ENCODE results near the gene PTPRA.
"Not testable (repeated sequence)": the region's sequence is repeated elsewhere in the genome, so short reads cannot be mapped to it uniquely, and the experiment has no call there.

The PTPRA gene

DNA sequence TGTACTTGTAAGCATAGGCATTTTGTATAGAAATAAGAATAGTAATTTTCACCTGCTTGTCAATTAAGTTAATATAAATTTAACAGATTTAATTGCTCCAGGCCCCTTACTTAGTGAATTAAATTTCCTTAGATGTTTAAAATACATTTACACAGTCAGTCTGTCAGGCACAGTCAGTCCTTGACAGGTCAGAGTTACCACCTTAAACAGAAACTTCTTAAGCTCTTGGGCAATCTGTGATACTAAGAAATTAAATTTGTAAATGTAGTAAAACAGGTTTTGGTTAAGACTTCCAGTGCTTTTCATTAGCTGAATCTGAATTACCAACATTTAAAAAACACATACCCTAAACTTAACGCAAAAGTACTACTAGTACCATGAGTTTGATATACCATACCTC is 15.9 kb downstream of the PTPRA start:
- H3K4me3 ChIP-seq (ENCODE audit: low read depth, low read length): no peak overlapping the region
- H3K9me3 ChIP-seq (ENCODE audit: control insufficient read depth, insufficient read depth, low read length): no peaks in the 10 kb centered on the region
- no peak overlapping the region for H3K27ac ChIP-seq (ENCODE audit: low read depth, low read length)
- H3K9ac ChIP-seq (ENCODE audit: low read depth, low read length): no peak overlapping the region
- H3K4me1 ChIP-seq (ENCODE audit: control insufficient read depth, insufficient read depth, low read length): no peaks in the 10 kb centered on the region
- H3K27me3 ChIP-seq (ENCODE audit: control insufficient read depth, insufficient read depth, low read length): no peaks in the 10 kb centered on the region
- H3K36me3 ChIP-seq (ENCODE audit: control insufficient read depth, insufficient read depth, low read length): no peaks in the 10 kb centered on the region

DNA sequence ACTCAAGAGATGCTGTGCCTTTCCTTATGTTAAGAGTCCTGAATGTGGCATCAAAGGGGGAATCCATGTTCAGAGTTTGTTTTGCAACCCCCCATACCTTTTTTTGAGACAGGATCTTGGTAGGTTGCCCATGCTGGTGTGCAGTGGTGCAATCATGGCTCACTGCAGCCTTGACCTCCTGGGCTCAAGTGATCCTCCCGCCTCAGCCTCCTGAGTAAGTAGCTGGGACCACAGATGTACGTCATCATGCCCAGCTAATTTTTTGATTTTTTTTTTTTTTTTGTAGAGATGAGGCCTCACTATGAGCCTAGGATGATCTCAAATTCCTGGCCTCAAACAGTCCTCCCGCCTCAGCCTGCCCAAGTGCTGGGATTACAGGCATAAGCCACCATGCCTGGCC is 16.5 kb downstream of the PTPRA start:
- Histone ChIP-seq H3K9ac (ENCODE audit: low read depth, low read length) (no peak overlapping the region), H3K27me3 (ENCODE audit: control insufficient read depth, insufficient read depth, low read length) (no peaks in the 10 kb centered on the region), H3K4me3 (ENCODE audit: low read depth, low read length) (no peak overlapping the region), H3K9me3 (ENCODE audit: control insufficient read depth, insufficient read depth, low read length) (no peaks in the 10 kb centered on the region), H3K36me3 (ENCODE audit: control insufficient read depth, insufficient read depth, low read length) (no peaks in the 10 kb centered on the region), H3K27ac (ENCODE audit: low read depth, low read length) (no peak overlapping the region), H3K4me1 (ENCODE audit: control insufficient read depth, insufficient read depth, low read length) (no peaks in the 10 kb centered on the region)

DNA sequence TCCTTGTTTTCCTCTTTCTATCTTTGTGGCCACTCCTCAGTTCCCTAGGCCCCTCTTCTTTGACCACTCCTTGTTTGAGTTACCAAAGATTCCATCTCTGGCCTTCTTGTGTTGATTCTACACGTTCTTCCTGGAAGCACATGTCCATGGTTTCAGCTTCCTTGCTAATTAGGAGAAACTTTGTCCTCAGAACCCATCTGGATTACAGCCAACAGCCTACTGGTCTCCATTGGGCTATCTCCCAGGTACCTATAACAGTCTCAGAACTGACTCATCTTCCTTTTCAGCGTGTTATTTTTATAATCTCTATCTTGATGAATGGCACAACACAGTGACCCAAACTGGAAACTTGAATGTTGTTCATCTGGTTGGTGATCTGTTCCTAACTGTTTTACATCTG is 17.5 kb downstream of the PTPRA start:
- Histone ChIP-seq H3K4me3 (ENCODE audit: low read depth, low read length) (no peak overlapping the region), H3K9me3 (ENCODE audit: control insufficient read depth, insufficient read depth, low read length) (no peaks in the 10 kb centered on the region), H3K9ac (ENCODE audit: low read depth, low read length) (no peak overlapping the region), H3K36me3 (ENCODE audit: control insufficient read depth, insufficient read depth, low read length) (no peaks in the 10 kb centered on the region), H3K27ac (ENCODE audit: low read depth, low read length) (no peak overlapping the region), H3K4me1 (ENCODE audit: control insufficient read depth, insufficient read depth, low read length) (no peaks in the 10 kb centered on the region), H3K27me3 (ENCODE audit: control insufficient read depth, insufficient read depth, low read length) (no peaks in the 10 kb centered on the region)

DNA sequence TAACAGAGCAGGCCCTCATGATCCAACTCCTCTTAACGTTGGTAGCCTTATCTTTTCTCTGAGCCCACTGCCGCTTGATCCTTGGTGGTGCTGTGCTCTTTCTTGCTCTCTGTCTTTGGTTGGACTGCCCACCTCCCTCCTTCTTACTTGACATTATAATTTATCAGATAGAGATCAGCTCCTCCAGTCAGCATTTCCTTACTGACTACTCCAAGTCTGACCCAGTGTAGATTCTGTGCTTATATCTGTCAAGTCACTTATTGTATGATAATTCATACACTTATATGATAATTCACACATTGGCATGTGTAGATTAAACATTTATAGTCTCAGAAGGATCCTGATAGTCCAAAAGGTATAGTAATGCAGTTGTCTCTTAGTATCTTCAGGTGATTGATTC is 18.1 kb downstream of the PTPRA start:
- Histone ChIP-seq H3K4me3 (ENCODE audit: low read depth, low read length) (no peak overlapping the region), H3K4me1 (ENCODE audit: control insufficient read depth, insufficient read depth, low read length) (no peaks in the 10 kb centered on the region), H3K27me3 (ENCODE audit: control insufficient read depth, insufficient read depth, low read length) (no peaks in the 10 kb centered on the region), H3K9me3 (ENCODE audit: control insufficient read depth, insufficient read depth, low read length) (no peaks in the 10 kb centered on the region), H3K36me3 (ENCODE audit: control insufficient read depth, insufficient read depth, low read length) (no peaks in the 10 kb centered on the region), H3K27ac (ENCODE audit: low read depth, low read length) (no peak overlapping the region), H3K9ac (ENCODE audit: low read depth, low read length) (no peak overlapping the region)

DNA sequence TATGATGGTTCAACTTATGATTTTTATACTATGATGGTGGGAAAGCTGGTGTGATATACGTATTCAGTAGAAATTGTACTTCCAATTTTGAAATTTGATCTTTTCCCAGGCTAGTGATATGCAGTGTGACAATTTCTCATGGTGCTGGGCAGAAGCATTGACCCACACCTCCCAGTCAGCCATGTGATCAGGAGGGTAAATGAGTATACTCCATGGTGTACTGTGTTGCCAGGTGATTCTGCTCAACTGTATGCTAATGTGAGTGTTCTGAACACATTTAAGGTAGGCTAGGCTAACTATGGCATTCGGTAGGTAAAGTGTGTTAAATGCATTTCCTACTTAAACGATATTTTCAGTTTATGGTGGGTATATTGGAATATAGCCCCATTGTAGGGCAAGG is 19.1 kb downstream of the PTPRA start:
- Histone ChIP-seq H3K36me3 (ENCODE audit: control insufficient read depth, insufficient read depth, low read length) (no peaks in the 10 kb centered on the region), H3K27ac (ENCODE audit: low read depth, low read length) (no peak overlapping the region), H3K4me1 (ENCODE audit: control insufficient read depth, insufficient read depth, low read length) (no peaks in the 10 kb centered on the region), H3K9ac (ENCODE audit: low read depth, low read length) (no peak overlapping the region), H3K27me3 (ENCODE audit: control insufficient read depth, insufficient read depth, low read length) (no peaks in the 10 kb centered on the region), H3K9me3 (ENCODE audit: control insufficient read depth, insufficient read depth, low read length) (no peaks in the 10 kb centered on the region), H3K4me3 (ENCODE audit: low read depth, low read length) (no peak overlapping the region)

DNA sequence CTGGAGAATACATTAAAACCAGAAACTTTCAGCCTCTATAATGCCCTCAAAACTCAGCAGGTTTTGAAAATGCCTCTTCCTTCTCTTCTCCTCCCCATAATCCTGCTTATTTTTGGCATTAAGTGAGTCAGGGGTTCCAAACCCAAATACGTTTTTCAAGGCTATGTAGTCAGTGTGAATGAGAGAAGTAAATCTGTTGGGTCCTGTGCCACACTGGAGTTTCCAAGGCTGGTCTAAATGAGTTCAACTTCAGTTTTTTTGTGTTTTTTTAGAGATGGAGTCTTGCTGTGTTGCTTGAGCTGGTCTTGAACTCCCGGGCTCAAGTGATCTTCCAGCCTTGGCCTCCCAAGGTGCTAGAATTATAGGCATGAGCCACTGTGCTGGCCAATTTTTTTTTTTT is 20.9 kb downstream of the PTPRA start:
- Histone ChIP-seq H3K4me3 (ENCODE audit: low read depth, low read length) (no peak overlapping the region), H3K36me3 (ENCODE audit: control insufficient read depth, insufficient read depth, low read length) (no peaks in the 10 kb centered on the region), H3K4me1 (ENCODE audit: control insufficient read depth, insufficient read depth, low read length) (no peaks in the 10 kb centered on the region), H3K27ac (ENCODE audit: low read depth, low read length) (no peak overlapping the region), H3K9ac (ENCODE audit: low read depth, low read length) (no peak overlapping the region), H3K9me3 (ENCODE audit: control insufficient read depth, insufficient read depth, low read length) (no peaks in the 10 kb centered on the region), H3K27me3 (ENCODE audit: control insufficient read depth, insufficient read depth, low read length) (no peaks in the 10 kb centered on the region)

DNA sequence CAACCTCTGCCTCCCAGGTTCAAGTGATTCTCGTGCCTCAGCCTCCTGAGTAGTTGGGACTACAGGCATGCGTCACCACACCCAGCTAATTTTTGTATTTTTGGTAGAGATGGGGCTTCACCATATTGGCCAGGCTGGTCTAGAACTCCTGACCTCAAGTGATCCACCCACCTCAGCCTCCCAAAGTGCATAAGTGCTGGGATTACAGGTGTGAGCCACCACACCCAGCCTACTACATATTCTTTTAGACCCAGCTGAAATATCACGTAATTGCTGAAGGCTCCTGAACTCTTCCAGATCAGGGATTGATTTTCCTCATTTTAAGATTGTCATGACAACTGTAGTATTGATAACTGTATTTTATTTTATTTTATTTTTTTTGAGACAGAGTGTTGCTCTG is 21.9 kb downstream of the PTPRA start:
- H3K9me3 ChIP-seq (ENCODE audit: control insufficient read depth, insufficient read depth, low read length); H3K27ac ChIP-seq (ENCODE audit: low read depth, low read length); H3K36me3 ChIP-seq (ENCODE audit: control insufficient read depth, insufficient read depth, low read length); H3K9ac ChIP-seq (ENCODE audit: low read depth, low read length); H3K4me1 ChIP-seq (ENCODE audit: control insufficient read depth, insufficient read depth, low read length); H3K4me3 ChIP-seq (ENCODE audit: low read depth, low read length); H3K27me3 ChIP-seq (ENCODE audit: control insufficient read depth, insufficient read depth, low read length): not testable (repeated sequence)

DNA sequence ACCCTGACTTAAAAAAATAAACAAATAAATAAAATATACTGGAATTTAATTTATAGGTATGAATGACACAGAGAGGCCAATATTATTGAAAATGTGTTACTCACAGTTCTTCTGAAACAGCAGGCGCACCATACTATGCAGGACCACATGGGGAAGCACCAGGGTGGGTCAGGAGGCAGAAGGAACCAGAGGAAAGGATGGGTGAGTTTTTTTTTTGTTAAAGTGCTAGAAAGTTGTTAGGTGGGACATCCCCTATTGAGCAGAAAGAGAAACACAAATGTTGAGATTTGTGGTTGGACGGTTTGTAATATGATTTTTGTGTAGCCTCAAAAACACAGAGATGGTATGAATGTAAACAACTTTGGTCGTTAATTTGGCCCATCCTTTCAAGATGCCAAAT is 26.0 kb downstream of the PTPRA start:
- Histone ChIP-seq H3K27ac (ENCODE audit: low read depth, low read length) (no peak overlapping the region), H3K4me3 (ENCODE audit: low read depth, low read length) (no peak overlapping the region), H3K36me3 (ENCODE audit: control insufficient read depth, insufficient read depth, low read length) (no peaks in the 10 kb centered on the region), H3K9me3 (ENCODE audit: control insufficient read depth, insufficient read depth, low read length) (no peaks in the 10 kb centered on the region), H3K9ac (ENCODE audit: low read depth, low read length) (no peak overlapping the region), H3K27me3 (ENCODE audit: control insufficient read depth, insufficient read depth, low read length) (no peaks in the 10 kb centered on the region), H3K4me1 (ENCODE audit: control insufficient read depth, insufficient read depth, low read length) (no peaks in the 10 kb centered on the region)

DNA sequence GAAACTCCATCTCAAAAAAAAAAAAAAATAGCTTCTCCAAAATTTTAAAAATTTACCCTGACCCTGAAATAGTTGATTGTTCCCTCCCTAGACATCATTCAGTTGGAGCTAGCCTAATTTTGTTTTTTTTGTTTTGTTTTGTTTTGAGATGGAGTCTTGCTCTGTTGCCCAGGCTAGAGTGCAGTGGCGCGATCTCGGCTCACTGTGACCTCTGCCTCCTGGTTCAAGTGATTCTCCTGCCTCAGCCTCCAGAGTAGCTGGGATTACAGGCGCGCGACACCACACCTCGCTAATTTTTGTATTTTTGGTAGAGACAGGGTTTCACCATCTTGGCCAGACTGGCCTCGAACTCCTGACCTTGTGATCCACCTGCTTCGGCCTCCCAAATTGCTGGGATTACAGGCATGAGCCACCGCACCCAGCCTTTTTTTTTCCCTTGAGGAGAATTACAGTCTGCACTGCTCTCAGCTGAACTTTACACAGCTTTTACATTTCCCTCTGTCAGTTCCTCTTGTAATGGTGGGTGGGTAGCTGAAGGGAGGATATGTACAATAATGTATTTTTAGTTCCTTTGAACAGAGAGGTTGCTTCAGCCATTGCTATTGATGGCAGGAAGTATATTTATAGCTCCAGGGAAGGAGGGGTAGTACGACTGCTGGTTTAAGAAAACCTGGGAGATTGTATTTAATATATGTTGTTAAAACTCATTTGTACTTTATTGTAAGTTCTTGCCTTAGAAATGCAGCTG is 27.7 kb downstream of the PTPRA start:
- no peaks in the 10 kb centered on the region for H3K27me3 ChIP-seq (ENCODE audit: control insufficient read depth, insufficient read depth, low read length)

DNA sequence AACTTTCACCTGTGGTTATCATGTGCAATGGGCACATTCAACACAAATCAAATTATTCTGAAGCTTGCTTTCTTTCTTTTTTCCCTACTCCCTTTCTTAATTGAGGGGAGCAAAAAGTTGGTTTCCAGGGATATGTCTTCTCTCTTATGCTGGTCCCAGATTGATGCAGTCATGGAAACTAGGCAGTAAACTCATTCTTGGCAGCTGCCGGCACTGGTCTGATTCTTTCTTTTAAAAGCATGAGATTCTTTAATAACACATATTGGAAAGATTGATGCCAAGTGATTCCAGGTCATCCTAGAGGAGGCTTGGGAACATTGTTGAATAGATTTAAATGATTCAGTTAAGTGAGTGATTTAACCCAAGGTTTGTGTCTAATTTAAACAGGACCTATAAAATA is 29.0 kb downstream of the PTPRA start:
- Histone ChIP-seq H3K9ac (ENCODE audit: low read depth, low read length) (no peak overlapping the region), H3K36me3 (ENCODE audit: control insufficient read depth, insufficient read depth, low read length) (no peaks in the 10 kb centered on the region), H3K9me3 (ENCODE audit: control insufficient read depth, insufficient read depth, low read length) (peaks cover 6% of the 10 kb centered on the region; the same call in 1 of the 2 replicates), H3K27ac (ENCODE audit: low read depth, low read length) (no peak overlapping the region), H3K27me3 (ENCODE audit: control insufficient read depth, insufficient read depth, low read length) (no peaks in the 10 kb centered on the region), H3K4me1 (ENCODE audit: control insufficient read depth, insufficient read depth, low read length) (no peaks in the 10 kb centered on the region), H3K4me3 (ENCODE audit: low read depth, low read length) (no peak overlapping the region)

More for the DNA sequence above, 27.7 kb downstream of the PTPRA start:
- Histone ChIP-seq H3K4me3 (ENCODE audit: low read depth, low read length) (no peak overlapping the region), H3K27ac (ENCODE audit: low read depth, low read length) (no peak overlapping the region), H3K4me1 (ENCODE audit: control insufficient read depth, insufficient read depth, low read length) (no peaks in the 10 kb centered on the region), H3K36me3 (ENCODE audit: control insufficient read depth, insufficient read depth, low read length) (no peaks in the 10 kb centered on the region), H3K9ac (ENCODE audit: low read depth, low read length) (no peak overlapping the region), H3K9me3 (ENCODE audit: control insufficient read depth, insufficient read depth, low read length) (peaks cover 6% of the 10 kb centered on the region; the same call in 1 of the 2 replicates)

DNA sequence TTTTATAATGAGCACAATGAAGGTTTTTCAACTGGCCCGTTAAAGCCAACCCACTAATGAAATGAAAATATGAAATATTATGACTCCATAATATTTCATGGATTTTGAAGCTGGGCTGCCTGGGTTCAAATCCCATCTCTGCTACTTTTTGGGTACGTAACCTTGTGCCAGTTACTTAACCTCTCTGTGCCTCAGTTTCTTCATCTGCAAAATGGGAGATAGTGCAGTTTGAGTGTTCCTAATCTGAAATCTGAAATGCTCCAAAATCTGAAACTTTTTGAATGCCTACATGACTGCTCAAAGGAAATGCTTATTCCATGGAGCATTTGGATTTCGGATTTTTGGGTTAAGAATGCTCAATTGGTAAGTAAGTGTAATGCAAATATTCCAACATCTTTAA is 29.5 kb downstream of the PTPRA start:
- H3K36me3 ChIP-seq (ENCODE audit: control insufficient read depth, insufficient read depth, low read length): no peaks in the 10 kb centered on the region
- no peak overlapping the region for H3K4me3 ChIP-seq (ENCODE audit: low read depth, low read length)
- no peak overlapping the region for H3K9ac ChIP-seq (ENCODE audit: low read depth, low read length)
- no peaks in the 10 kb centered on the region for H3K4me1 ChIP-seq (ENCODE audit: control insufficient read depth, insufficient read depth, low read length)
- peaks cover 6% of the 10 kb centered on the region; the same call in 1 of the 2 replicates for H3K9me3 ChIP-seq (ENCODE audit: control insufficient read depth, insufficient read depth, low read length)
- H3K27ac ChIP-seq (ENCODE audit: low read depth, low read length): no peak overlapping the region
- no peaks in the 10 kb centered on the region for H3K27me3 ChIP-seq (ENCODE audit: control insufficient read depth, insufficient read depth, low read length)
